NCI-H1930 (cell line): Measurements from ENCODE around the gene TMEM30A.

Experiments used
- DNase-seq, 2 experiments: peaks; one replicate each; lab custom pipeline; 2025; lab: John Stamatoyannopoulos, UW

The TMEM30A gene

DNA sequence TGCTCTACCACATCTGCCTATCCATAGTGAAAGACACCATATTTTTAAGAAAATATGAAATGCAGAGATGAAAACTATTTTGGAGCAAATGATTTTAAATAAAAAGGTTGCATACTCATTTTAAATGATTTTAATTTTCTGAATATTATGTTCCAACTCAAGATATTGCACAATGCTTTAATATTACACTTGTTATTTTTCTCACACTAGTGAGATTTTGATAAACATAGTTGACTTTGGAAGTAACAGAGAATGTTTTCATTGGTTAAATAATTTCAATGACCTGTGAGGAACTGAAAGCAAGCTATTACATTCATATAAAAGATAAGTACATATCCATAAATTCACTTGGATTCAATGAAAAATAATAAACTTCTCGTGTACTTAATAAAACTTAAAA, 7.2 kb upstream of the TMEM30A start:
- no peak for DNase-seq

GRCh38 chr6:75291331-75291730, 6.7 kb upstream of the TMEM30A start:
- no peak for DNase-seq

DNA sequence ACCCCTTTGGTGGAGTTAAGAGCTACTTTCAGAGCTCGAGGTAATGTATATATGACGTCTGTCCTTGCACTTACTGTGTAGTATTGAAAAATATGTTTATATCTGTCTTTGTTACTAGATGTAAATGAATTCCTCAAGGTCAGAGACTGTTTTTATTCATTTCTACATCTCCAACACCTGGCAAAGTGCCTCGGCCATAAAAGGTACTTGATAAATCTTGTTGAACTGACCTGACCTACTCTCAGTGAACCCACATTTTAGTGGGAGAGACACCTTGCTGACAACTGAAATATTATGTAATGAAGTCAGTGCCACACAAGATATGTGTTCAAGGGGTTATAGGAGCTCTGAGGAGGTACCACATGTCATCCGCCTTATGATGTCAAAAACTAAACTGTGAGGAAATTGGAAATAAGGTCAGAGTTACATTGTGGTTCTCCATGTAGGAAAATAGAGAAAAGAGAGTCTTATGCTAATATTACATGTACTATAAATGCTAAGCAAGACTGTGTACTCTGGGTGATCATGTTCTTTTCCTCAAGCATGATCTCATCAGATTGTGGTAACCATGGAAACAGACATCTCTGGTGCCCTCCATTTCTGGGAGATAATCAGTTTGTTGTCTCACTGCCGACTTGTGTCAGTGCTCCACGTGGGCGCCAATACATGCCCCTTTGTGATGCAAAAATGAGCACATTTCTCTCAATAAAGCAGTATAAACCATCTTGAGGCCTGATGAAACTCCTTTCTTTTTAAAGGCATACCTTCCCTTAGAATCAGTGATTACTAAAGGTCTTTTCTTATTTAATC, 5.7 kb upstream of the TMEM30A start:
- DNase-seq, result no peak

GRCh38 chr6:75288023-75288422, 3.4 kb upstream of the TMEM30A start:
- DNase-seq, result no peak

DNA sequence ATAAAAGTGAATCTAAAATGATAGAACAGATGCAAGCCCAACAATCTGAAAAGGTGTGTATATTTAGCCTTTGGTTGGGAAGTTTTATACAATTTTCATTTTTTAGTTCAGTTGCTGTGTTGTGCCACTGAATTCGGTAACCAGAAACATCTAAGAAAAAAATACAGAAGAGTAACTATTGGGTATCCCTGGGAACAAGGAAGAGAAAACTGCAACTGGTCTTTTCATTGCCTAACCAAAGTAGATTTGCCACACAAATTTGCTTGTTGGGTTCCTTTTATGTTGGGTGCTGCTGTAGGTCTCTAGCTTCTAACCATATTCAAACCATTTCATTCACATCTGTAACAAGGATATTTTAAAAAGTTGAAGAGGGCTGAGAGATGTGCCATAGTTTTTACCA, 2.8 kb upstream of the TMEM30A start:
- DNase-seq, result no peak

- no peak for DNase-seq
Observed at GRCh38 chr6:75286955-75287354, 2.4 kb upstream of the TMEM30A start.

DNA sequence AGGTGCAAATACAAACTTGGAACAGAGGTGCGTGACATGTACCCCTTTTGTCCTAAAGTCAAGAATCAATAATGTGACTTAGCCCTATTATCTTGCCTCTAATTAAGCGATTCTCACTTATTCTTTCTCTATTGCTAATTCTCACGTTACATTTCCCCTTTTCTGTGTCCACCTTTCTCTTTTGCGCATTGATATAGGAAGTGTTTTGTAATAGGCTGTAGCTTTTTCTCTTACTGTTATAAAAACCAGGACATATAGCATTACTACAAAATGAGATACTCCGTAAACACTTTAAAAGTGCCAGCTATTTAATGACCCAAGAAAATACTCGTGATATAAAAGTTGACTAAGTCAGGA, 669 bp upstream of the TMEM30A start:
- no peak for DNase-seq

DNA sequence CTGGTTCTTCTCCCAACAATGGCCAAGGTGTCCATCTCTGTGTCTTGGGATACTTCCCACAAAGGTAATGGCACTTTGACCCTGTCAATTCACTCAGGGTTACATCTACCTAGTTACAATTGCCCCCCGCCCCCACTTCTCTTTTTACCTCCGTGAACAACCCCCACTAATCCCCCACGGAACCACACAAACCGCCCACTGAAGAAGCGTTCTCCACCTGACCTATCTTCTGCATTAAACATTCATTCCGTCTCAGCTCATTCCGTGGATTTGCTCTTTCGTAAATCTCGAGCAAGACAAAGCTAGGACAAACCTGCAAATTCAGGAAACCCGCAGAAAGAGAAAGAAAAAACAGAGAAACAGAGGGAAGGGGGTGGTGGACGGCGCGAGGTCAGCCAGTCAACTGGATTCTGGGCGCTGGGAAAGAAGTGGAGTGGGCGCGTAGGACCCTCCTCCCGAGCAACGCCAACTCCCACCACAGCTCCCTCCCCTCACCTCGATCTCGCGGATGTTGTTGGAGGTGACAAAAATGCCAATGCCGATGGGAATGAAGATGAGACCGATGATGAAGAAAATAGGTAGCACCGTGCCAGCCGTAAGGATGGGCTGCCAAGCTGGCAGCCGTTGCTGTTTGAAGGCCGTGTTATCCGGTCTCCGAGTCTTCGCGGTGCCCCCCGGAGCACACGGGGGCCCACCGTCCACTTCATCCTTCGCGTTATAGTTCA, 523 bp downstream of the TMEM30A start:
- no peak for DNase-seq

GRCh38 chr6:75282706-75283105, 1.9 kb downstream of the TMEM30A start:
- DNase-seq, result no peak

- no peak for DNase-seq
Observed at GRCh38 chr6:75281653-75282052, 2.9 kb downstream of the TMEM30A start.

DNA sequence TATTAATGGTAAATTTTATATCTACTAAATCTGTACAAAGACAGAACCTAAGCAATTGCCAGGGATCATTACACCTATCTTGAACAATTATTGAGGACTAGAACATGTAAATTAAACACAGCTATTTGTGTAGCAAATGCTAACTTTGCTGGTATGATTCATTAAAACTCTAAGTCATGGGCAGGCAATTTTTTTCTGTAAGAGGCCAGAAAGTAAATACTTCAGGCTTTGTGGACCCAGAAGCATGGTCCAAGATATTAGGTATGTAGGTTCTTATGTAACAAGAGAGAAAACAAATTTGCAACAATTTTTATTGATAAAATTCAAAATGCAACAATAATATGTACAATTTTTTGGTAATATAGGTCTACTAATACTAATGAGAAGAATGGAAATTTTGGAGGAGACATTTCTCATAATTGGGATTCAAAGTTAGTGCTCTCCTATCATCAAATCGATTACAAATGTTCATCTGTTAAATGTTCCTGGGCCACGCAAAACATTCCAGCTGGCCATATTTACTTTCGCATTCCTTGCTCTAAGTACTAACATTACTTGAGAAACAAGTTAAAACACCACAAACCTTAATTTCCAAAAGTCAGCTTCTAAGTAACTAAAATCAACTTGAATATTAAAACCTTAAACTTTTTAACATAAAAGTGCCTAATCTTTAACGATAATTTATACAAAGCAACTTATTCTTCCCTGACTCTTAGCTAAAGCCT, 4.3 kb downstream of the TMEM30A start:
- no peak for DNase-seq

DNA sequence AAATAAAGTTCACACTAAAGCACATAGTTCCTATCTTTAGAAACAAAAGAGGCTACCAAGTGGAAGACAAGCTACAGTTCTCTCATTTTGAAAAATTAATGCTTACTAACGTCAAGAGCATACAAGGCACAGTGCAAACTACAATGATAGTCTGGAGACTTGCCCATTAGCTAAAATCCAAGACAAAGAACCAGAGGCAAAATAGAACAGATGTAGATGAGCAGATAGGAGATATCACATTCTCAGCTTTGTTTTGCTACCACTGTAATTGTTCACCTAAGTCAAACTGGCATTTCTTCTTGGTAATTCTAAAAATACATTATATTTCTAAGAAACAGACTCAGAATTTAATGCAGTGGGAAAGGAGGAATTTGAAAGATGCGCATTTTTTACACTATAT, 5.2 kb downstream of the TMEM30A start:
- DNase-seq, result no peak

DNA sequence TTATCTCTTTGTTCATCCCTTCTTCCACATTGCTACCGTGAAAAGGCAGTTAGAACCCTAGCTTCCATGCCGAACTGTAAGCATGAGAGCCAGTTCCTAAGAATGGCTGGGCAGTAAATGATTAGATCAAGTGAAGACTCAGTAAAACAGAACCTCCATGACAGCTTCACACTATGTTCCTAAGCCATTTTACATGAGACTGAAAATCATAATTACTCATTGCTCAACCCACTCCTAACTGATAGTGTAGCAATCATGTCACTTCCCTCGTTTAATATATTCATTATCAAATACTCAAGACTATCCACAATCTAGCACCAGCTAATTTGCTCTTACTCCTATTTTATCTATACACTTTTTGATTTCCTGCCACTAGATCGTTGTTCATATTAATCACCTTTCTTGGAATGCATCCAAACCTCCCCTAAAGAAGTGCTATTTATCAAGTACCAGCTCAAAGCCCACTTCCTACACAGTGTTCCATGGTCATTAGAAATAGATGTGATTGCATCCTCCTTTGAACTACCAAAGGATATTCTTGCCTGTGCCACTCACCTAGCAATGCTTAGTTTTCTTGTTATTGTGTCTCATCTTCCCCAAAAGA, 6.0 kb downstream of the TMEM30A start:
- no peak for DNase-seq

DNA sequence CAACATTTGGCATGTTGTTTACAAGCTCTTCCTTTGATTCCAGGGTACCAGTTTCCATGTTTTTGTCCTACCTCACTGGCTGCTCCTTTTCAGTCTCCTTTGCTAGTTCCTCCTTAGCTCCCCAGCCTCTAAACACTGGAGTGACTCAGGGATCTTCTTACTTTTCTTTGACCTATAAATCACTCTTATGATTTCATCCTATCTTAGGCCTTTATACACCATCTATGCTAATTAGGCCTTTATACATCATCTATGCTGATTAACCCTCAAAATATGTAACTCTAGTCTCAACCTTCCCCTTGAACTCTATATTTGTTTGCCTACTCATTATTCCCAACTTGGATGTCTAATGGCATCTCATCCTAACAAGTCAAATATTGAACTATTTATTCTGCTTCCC, 9.5 kb downstream of the TMEM30A start:
- no peak for DNase-seq

DNA sequence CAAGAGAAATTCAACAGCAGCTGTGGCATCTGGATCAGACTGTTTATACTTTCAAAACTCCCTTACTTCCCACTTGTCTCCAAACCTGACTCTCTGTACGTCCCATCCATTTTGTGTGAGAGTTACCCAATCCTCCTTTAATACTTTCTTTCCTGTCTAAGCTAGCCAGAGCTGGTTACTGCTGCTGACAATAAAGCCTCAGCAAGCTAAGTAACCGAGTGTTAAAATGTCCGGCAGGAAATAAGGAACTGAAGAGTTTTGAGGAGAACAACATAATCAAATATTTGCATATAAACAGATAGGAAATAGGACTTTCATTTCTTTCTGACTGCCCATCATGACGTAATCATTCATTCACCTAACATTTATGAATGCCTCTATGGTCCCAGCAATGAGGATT, 11.6 kb downstream of the TMEM30A start:
- no peak for DNase-seq

- DNase-seq, result no peak
Observed at GRCh38 chr6:75272145-75272840, 12.3 kb downstream of the TMEM30A start.

- DNase-seq, result no peak
Observed at GRCh38 chr6:75268988-75269354, 15.6 kb downstream of the TMEM30A start.

DNA sequence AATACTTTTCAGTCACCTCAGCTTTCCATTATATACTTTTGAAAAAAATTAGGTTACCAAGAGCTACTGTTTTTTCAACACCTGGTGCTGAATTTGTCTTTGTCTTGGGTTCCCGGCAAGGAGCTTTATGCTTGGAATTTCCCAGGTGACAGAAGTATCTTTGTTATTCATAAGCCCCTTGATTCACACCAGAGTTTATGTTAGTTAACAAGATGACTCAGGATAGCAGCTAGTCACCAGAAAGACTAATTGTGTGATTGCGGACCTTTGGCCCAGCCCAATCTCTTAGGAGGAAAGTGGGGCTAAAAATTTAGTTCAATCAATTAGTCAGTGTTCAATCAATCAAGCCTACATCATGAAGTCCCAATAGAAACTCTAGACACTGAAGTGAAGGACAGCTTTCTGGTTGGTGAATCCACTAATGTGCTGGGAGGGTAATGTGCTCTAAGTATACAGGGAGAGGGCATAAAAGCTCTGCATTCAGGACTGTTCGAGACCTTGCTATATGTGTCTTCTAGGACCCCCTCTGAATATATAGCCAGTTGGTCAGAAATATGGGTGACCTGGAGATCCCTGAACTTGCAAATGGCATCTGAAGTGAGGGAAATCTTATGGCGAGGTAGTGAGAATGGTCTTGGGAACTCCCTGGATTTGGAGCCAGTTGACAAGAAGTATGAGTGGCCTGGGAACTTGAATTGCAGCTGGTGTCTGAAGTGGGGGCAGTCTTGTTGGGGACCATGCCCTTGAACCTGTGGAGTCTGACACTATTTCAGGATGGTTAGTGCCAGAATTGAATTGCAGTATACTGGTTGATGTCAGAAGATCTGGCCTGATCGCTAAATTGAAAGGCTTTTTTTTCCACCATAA, 16.2 kb downstream of the TMEM30A start:
- no peak for DNase-seq

GRCh38 chr6:75267461-75267860, 17.1 kb downstream of the TMEM30A start:
- no peak for DNase-seq

GRCh38 chr6:75266716-75267291, 17.8 kb downstream of the TMEM30A start:
- no peak for DNase-seq

DNA sequence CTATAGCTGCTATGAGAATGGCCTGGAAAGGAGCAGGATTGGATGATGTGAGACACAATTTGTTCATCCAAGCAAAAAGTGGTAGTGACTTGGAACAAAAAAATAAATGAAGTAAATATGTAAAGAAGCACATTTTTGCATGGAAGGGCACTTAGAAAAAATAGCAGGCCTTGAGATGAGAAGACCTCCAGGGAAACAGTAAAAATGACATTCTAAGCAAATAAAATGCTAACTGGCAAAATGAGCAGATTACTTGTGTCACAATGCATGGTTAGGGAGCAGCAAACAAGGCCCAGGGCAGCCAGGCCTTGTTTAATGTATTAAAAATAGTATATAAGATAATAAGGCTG, 21.2 kb downstream of the TMEM30A start:
- DNase-seq, result no peak
